LNCAP (cell line): Measurements from ENCODE around the gene TERB1.

Experiments
- CTCF ChIP-seq: fragments of 450-650 bp; IDR thresholded peaks from 2 replicates; pipeline ENCODE4 v1.5.1; 2017; ENCODE audit warnings: mild to moderate bottlenecking

TERB1 gene

DNA sequence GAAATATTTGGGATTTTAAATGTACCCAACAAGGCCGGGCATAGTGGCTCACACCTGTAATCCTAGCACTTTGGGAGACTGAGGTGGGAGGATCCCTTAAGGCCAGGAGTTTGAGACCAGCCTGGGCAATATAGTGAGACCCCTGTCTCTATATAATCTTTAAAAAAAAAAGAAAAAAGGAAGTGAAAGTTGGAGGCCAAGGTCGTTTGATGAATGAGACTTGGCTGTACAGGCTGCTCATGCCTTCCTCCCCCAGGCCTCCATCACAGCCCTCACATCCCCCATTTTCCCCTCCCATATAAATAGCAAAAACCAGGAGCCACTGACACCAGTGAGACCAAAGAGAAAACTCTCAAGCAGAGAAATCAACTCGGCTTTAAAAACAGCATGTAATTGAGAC is 39.5 kb upstream of the TERB1 start:
- no peak for TF ChIP-seq CTCF

- TF ChIP-seq CTCF = no peak
Measured at GRCh38 chr16:66834746-66835145, 33.4 kb upstream of the TERB1 start.

DNA sequence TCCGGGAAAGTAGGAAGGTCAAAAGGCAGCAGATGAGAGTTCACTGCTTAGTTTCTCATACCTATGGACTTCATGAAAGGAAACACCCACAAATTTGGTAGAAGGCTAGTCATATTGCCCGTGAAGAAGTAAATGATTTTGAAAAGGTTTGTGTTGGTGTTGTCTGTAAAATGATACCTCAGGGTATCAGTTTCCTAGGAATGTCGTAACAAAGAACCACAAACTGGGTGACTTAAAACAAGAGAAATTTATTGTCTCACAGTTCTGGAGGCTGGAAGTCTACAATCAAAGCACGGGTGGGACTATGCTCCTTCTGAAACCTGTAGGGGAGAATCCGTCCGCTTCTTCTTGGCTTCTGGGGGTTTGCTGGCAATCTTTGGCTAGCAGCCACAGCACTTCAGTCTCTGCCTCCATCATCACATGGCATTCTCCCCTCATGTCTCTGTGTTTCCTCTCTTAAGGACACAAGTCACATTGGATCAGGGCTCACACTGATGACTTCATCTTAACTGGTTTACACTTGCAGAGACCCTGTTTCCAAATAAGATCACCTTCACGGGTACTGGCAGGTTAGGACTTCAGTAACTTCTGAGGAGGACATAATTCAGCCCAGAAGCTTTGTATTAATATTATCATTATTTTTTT is 31.4 kb upstream of the TERB1 start:
- TF ChIP-seq CTCF = no peak

DNA sequence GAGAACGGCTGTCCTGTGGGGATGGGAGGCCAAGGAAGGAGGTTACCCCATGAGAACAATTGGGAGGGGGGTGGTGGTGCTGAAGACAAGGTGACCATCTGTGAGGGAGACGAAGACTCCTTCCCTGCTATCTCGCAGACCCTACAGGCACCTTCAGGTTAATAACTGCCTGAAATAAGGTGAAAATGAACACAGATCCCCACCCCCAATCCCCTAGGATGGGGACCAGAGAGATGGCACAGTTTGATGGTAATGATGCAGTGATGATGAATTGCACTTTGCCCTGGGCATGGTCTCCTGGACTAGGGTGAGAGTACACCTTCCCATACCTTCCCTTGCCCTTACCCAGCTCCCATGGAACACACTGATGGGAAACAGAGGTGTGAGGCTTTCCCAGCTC is 30.8 kb upstream of the TERB1 start:
- TF ChIP-seq CTCF = no peak

DNA sequence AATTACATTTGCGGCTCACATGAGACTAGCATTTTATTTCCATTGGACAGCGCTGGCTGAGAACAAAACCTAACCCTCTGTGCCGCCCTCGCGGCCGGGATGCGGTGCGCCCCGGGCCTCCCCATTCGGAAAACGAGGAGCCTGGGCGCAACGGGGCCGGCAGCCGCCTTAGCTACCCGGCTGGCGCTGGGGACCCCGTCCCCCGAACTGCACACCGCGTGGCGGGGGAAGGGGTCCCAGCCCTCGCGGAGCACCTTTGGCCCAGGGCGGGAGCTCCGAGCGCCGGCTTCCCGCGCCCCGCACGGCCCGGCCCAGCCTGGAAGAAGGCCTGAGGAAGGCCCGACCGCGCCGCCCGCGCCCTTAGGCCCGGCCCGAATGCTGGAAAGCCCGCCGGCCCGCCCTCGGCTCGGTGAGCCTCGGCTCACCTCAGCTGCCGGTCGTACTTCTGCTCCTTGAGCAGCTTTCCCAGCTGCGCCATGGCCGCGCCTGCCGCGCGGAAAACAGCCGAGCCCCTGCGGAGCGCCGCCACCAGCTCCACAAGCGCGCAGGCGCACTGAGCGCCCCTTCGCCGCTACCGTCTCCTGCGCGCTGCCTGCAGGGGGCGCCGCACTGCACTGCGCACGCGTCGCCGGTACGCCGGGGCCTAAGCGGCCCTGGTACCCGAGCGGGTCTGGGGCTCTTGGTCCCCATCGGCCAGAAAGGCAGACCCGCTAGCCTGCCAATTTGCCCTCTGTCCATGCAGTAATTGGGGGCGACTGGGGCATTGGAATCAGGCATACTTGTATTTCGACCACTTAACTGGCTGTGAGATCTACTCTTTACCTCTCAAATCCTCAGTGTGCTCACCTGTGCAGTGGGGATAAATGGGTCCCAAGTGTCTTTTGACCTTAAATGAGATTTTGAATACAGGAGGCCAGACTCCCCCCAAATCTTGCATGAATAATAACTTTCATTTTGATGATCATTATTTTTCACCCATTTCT is 29.3 kb upstream of the TERB1 start, which contains the start of gene NAE1:
Gene NAE1 (minus strand): TSS at position 555 of the 983 bp plus-strand sequence. CDS start 77 bp downstream, at position 478.
- TF ChIP-seq CTCF = peak; percentile 99

DNA sequence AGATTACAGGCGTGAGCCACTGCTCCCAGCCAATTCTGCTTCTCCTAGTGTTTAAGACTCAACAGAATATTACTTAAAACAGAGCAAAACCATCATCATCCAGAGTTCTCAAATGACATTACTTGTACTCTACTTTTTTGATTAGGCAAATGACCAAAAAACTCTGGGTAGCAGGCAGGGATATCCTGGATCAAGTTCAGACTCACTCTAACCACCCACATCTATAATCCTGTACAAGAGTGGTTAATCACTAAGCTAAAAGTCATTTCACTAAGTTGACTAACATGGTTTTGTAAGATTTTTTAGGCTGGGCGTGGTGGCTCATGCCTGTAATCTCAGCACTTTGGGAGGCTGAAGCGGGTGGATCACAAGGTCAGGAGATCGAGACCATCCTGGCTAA is 22.6 kb upstream of the TERB1 start:
- TF ChIP-seq CTCF = no peak

DNA sequence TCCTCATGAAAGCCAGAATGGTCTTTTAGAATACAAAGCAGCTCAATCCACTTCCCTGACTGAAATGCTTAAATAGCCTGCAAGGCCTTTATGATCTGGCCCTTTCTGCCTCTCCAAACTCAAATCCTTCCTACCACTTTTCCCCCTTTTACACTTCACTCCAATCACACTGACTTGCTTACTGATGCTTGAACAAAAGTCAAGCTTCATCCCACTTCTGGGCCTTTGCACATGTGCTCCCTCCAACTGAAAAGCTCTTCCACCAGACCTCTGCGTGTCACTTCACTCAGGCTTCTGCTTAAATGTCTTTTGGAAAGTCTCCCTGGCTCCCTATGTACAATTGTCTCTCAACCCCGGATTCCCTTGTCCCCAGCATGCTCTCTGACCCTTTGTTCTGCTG is 13.3 kb upstream of the TERB1 start:
- no peak for TF ChIP-seq CTCF
